ENCODE data around the gene IGF1.

The IGF1 gene

DNA sequence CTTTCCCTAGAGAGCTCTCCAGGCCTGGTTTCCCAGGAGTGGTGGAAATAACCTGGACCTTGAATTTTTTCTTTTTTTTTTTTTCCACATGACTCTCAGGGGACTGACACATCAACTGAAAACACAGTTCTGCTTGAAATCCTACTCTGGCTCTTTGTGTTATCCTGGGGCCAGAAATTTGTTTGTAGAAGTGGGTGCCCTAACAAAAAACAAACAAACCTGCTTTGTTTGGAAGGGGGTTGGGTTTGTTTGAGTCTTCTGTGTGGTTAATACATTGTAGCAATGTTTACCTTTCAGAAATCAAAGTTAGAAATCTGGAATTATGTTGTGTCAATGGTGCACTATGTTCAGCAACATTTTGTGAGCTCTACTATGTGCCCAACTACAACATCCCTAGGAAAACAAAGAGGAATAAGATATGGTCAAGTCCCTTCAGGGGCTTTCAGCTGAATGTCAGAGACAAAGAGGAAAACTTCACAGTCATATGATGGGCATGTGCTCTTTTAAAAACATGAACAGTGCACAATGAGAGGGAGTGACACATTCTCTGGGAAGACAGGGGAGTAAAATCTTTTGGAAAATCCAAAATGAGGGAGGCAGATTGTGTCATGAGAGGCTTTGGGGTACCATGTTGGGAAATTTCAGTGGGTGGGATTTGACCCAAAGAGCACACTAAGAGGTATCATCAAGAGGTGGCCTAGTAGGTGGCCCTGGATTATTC is 1.5 kb upstream of the IGF1 start:
- no peaks in the 10 kb centered on the region for H3K9me3 ChIP-seq (ENCODE audit: severe bottlenecking)
- no peaks in the 10 kb centered on the region for H3K4me1 ChIP-seq (ENCODE audit: insufficient read depth, poor library complexity, severe bottlenecking)
- DNase-seq (ENCODE audit: low spot score): no peak
- TF ChIP-seq CTCF (IDR thresholded peaks at IDR 0.05; ENCODE audit: poor library complexity, severe bottlenecking): no peak
- H3K4me3 ChIP-seq (ENCODE audit: severe bottlenecking): no peak overlapping the region
- H3K27me3 ChIP-seq (ENCODE audit: insufficient read depth, poor library complexity, severe bottlenecking): no peaks in the 10 kb centered on the region
- H3K36me3 ChIP-seq (ENCODE audit: low read depth): no peaks in the 10 kb centered on the region
- ATAC-seq (ENCODE audit: low read depth): no peak
- H3K27ac ChIP-seq (ENCODE audit: poor library complexity, severe bottlenecking): no peak overlapping the region

GRCh38 chr12:102479939-102480338 is 424 bp downstream of the IGF1 start:
- no peak for DNase-seq (ENCODE audit: low spot score)

GRCh38 chr12:102479099-102479885 is 1.1 kb downstream of the IGF1 start:
- ATAC-seq (ENCODE audit: low read depth): no peak
- Histone ChIP-seq H3K36me3 (ENCODE audit: low read depth) (no peaks in the 10 kb centered on the region), H3K27ac (ENCODE audit: poor library complexity, severe bottlenecking) (no peak overlapping the region), H3K4me3 (ENCODE audit: severe bottlenecking) (no peak overlapping the region), H3K9me3 (ENCODE audit: severe bottlenecking) (no peaks in the 10 kb centered on the region), H3K4me1 (ENCODE audit: insufficient read depth, poor library complexity, severe bottlenecking) (no peaks in the 10 kb centered on the region), H3K27me3 (ENCODE audit: insufficient read depth, poor library complexity, severe bottlenecking) (no peaks in the 10 kb centered on the region)
- no peak for TF ChIP-seq CTCF (IDR thresholded peaks at IDR 0.05; ENCODE audit: poor library complexity, severe bottlenecking)
- no peak for DNase-seq (ENCODE audit: low spot score)

More at GRCh38 chr12:102479939-102480338, 424 bp downstream of the IGF1 start:
- ATAC-seq (ENCODE audit: low read depth): no peak
- Histone ChIP-seq H3K4me3 (ENCODE audit: severe bottlenecking) (no peak overlapping the region), H3K4me1 (ENCODE audit: insufficient read depth, poor library complexity, severe bottlenecking) (no peaks in the 10 kb centered on the region), H3K9me3 (ENCODE audit: severe bottlenecking) (no peaks in the 10 kb centered on the region), H3K27me3 (ENCODE audit: insufficient read depth, poor library complexity, severe bottlenecking) (no peaks in the 10 kb centered on the region), H3K27ac (ENCODE audit: poor library complexity, severe bottlenecking) (no peak overlapping the region), H3K36me3 (ENCODE audit: low read depth) (no peaks in the 10 kb centered on the region)
- no peak for TF ChIP-seq CTCF (IDR thresholded peaks at IDR 0.05; ENCODE audit: poor library complexity, severe bottlenecking)

- no peaks in the 10 kb centered on the region for H3K27me3 ChIP-seq (ENCODE audit: insufficient read depth, poor library complexity, severe bottlenecking)
- no peaks in the 10 kb centered on the region for H3K36me3 ChIP-seq (ENCODE audit: low read depth)
- ATAC-seq (ENCODE audit: low read depth) (no peak), DNase-seq (ENCODE audit: low spot score) (no peak)
- H3K27ac ChIP-seq (ENCODE audit: poor library complexity, severe bottlenecking): no peak overlapping the region
- no peaks in the 10 kb centered on the region for H3K9me3 ChIP-seq (ENCODE audit: severe bottlenecking)
- no peaks in the 10 kb centered on the region for H3K4me1 ChIP-seq (ENCODE audit: insufficient read depth, poor library complexity, severe bottlenecking)
- TF ChIP-seq CTCF (IDR thresholded peaks at IDR 0.05; ENCODE audit: poor library complexity, severe bottlenecking): no peak
- no peak overlapping the region for H3K4me3 ChIP-seq (ENCODE audit: severe bottlenecking)
Observed at GRCh38 chr12:102478405-102479098, 1.8 kb downstream of the IGF1 start.
